GM21381 (cell line): ENCODE results near the gene TIA1.

ENCODE experiments used
- ATAC-seq: cut with Tn5 transposase; IDR thresholded peaks from one replicate; pipeline ENCODE4 v1.9.1; 2021; ENCODE audit warnings: mild to moderate bottlenecking, moderate library complexity; ENCODE audit not compliant: unreplicated experiment

Gene TIA1

GRCh38 chr2:70161069-70161534 is 87.3 kb downstream of the TIA1 start:
- ATAC-seq: peak; percentile 91

DNA sequence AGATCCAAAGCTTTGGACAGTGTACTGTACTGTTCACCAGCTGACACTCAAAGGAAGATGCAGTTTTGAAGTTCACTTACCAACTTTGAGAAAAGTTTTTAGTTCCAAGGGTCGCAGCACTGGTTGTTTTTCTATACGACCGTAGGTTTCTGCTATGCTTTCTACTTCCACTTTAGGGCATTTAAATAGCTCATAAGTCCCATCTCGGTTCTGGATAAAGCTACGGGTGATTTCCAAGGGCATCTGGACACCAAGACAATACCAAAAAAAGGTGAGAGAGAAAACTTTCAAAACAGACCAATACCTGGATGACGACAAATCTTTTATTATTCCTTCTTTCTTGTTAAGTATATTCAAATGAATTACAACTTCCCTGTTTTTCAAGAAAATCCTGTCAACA is 87.9 kb downstream of the TIA1 start:
- ATAC-seq: no peak
